WERI-Rb-1 (cell line): Measurements from ENCODE around the gene GMDS.

Experiments used
- DNase-seq: peaks from one replicate; pipeline ENCODE4 v3.0.0-alpha.2; 2020
- H3K27ac ChIP-seq: fragments of 250-450 bp; sonication (Bioruptor Pico); 2 replicates; pipeline ENCODE4 v1.5.1; 2020; ENCODE audit warnings: mild to moderate bottlenecking, moderate library complexity
- H3K27me3 ChIP-seq: fragments of 250-450 bp; sonication (Bioruptor Pico); 2 replicates; pipeline ENCODE4 v1.5.1; 2021; ENCODE audit warnings: mild to moderate bottlenecking, low read depth, moderate library complexity; ENCODE audit not compliant: insufficient read depth, severe bottlenecking
- H3K36me3 ChIP-seq: fragments of 250-450 bp; sonication (Bioruptor Pico); 2 replicates; pipeline ENCODE4 v1.5.1; 2020; ENCODE audit warnings: mild to moderate bottlenecking, moderate library complexity
- H3K4me3 ChIP-seq: 2 replicates; pipeline ENCODE4 v1.5.1; 2011; ENCODE audit warnings: low read depth, mild to moderate bottlenecking, control low read depth, low read length
- H3K9me3 ChIP-seq: fragments of 250-450 bp; sonication (Bioruptor Pico); 2 replicates; pipeline ENCODE4 v1.5.1; 2021; ENCODE audit warnings: mild to moderate bottlenecking, moderate library complexity; ENCODE audit not compliant: severe bottlenecking
- TF ChIP-seq, protein P1 (sequence below): IDR thresholded peaks from 2 replicates; pipeline ENCODE4 v1.5.1; 2011; ENCODE audit warnings: low read depth, mild to moderate bottlenecking, control low read depth, inconsistent platforms, low read length

The GMDS gene

DNA sequence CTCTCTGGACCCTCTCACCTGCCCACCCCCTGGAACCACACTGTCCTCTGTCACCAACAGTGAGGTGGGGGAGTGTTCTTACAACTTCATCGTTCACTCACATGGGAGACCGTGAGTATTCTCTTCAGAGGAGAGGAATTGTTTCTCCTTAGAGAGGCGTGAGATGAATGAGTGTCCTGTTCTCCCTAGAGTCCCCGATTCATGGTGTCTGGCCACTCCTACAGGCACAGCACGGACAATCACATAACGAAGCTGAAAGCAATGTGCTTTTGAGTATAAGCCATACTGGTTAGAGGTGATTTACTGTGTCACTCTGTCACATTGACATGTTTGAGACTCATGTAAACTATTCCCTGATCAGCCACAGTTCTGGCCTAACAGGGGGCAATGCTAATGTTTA, 581.1 kb downstream of the GMDS start:
- Histone ChIP-seq H3K27ac (no peak overlapping the region), H3K36me3 (no peaks in the 10 kb centered on the region), H3K27me3 (no peaks in the 10 kb centered on the region), H3K4me3 (no peak overlapping the region), H3K9me3 (no peaks in the 10 kb centered on the region)
- no peak for DNase-seq
- TF ChIP-seq, protein P1, sequence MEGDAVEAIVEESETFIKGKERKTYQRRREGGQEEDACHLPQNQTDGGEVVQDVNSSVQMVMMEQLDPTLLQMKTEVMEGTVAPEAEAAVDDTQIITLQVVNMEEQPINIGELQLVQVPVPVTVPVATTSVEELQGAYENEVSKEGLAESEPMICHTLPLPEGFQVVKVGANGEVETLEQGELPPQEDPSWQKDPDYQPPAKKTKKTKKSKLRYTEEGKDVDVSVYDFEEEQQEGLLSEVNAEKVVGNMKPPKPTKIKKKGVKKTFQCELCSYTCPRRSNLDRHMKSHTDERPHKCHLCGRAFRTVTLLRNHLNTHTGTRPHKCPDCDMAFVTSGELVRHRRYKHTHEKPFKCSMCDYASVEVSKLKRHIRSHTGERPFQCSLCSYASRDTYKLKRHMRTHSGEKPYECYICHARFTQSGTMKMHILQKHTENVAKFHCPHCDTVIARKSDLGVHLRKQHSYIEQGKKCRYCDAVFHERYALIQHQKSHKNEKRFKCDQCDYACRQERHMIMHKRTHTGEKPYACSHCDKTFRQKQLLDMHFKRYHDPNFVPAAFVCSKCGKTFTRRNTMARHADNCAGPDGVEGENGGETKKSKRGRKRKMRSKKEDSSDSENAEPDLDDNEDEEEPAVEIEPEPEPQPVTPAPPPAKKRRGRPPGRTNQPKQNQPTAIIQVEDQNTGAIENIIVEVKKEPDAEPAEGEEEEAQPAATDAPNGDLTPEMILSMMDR: no peak

DNA sequence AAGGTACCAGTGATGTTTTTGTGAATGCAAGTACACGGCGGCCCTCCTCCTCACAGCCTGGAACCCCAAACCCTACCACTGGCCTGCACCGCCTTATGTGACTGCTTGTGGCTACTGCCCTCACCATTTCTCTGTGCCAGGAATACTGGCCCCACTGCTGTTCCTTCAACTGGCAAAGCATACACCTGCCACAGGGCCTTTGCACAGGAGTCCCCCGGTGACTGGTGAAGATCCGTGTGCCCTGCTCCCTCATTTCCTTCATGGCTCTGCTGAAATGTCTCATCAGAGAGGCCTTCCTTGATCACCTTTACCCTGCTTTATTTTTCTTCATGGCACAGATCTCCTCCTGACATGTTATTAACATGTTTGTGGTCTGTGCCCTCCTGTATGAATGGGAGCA, 581.9 kb downstream of the GMDS start:
- Histone ChIP-seq H3K27me3 (no peaks in the 10 kb centered on the region), H3K27ac (no peak overlapping the region), H3K4me3 (no peak overlapping the region), H3K36me3 (no peaks in the 10 kb centered on the region), H3K9me3 (no peaks in the 10 kb centered on the region)
- TF ChIP-seq, protein P1: no peak
- DNase-seq: no peak

- TF ChIP-seq, protein P1: no peak
- DNase-seq: no peak
- Histone ChIP-seq H3K4me3 (no peak overlapping the region), H3K9me3 (no peaks in the 10 kb centered on the region), H3K36me3 (no peaks in the 10 kb centered on the region), H3K27me3 (no peaks in the 10 kb centered on the region), H3K27ac (no peak overlapping the region)
Observed at GRCh38 chr6:1662534-1662933, 582.9 kb downstream of the GMDS start.

- Histone ChIP-seq H3K4me3 (no peak overlapping the region), H3K27ac (no peak overlapping the region), H3K27me3 (no peaks in the 10 kb centered on the region), H3K36me3 (no peaks in the 10 kb centered on the region), H3K9me3 (no peaks in the 10 kb centered on the region)
- TF ChIP-seq, protein P1: no peak
- no peak for DNase-seq
Observed at GRCh38 chr6:1659816-1660215, 585.6 kb downstream of the GMDS start.

DNA sequence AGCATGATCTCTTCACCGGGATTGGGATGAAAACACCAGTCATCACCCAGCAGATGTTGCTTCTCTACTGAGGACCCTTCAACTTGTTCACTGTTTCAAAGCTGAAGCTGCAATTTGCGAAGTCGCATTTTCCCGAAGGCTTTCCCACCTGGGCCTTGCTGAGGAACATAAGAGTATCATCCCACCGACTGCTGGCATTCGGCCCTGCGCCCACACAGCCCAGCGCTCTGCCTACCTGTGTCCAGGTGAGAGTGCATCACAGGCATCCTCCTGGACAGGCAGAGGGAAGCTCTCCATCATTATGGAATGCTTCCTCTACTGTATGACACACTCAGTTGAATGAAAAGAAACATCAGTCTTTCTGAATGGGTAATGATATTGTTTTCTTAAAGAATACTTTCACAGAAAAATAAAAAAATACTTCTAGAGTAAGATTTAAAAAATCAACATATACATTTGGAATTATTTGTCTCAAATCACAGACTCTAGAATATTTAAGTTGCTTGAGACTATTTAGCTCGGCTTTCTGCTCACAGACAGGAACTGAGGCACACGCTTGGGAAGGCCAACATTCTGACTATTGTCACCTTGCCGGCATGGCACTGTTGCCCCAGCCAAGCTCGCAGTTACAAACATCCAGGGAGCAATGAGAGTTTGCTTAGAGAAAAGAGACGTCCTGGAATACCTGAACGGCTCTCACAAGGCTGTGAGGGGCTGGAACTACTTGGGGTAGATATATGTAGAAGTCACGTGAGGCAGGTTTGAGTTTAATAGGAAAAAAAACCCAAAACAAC, 587.0 kb downstream of the GMDS start:
- Histone ChIP-seq H3K9me3 (no peaks in the 10 kb centered on the region), H3K27ac (no peak overlapping the region), H3K36me3 (no peaks in the 10 kb centered on the region), H3K4me3 (no peak overlapping the region), H3K27me3 (no peaks in the 10 kb centered on the region)
- no peak for DNase-seq
- TF ChIP-seq, protein P1: no peak

GRCh38 chr6:1657771-1658165, 587.6 kb downstream of the GMDS start:
- no peaks in the 10 kb centered on the region for H3K9me3 ChIP-seq
- DNase-seq: no peak
- TF ChIP-seq, protein P1: no peak
- no peaks in the 10 kb centered on the region for H3K36me3 ChIP-seq
- no peaks in the 10 kb centered on the region for H3K27me3 ChIP-seq
- H3K4me3 ChIP-seq: no peak overlapping the region
- H3K27ac ChIP-seq: no peak overlapping the region
